GM21576 (cell line): ENCODE data around the gene XKR7.

Experiments
- ATAC-seq: cut with Tn5 transposase; IDR thresholded peaks from one replicate; pipeline ENCODE4 v1.9.1; 2021; ENCODE audit warnings: mild to moderate bottlenecking, moderate library complexity; ENCODE audit not compliant: unreplicated experiment

The XKR7 gene

GRCh38 chr20:31975874-31976273, 7.9 kb downstream of the XKR7 start:
- ATAC-seq = no peak

GRCh38 chr20:31977080-31977479, 9.1 kb downstream of the XKR7 start:
- ATAC-seq = no peak

- ATAC-seq = no peak
These were observed 11.9 kb downstream of the XKR7 start for GRCh38 chr20:31979713-31980426.

- ATAC-seq = no peak
These were observed 13.8 kb downstream of the XKR7 start for GRCh38 chr20:31981784-31982183.

GRCh38 chr20:31984981-31985471, 17.1 kb downstream of the XKR7 start:
- no peak for ATAC-seq

GRCh38 chr20:31987744-31988143, 19.8 kb downstream of the XKR7 start:
- ATAC-seq = no peak

GRCh38 chr20:31988430-31989015, 20.6 kb downstream of the XKR7 start:
- ATAC-seq = no peak

GRCh38 chr20:31989030-31989645, 21.2 kb downstream of the XKR7 start:
- no peak for ATAC-seq

- no peak for ATAC-seq
These were observed 22.8 kb downstream of the XKR7 start for GRCh38 chr20:31990641-31991338.

GRCh38 chr20:31991339-31991705, 23.4 kb downstream of the XKR7 start:
- ATAC-seq = no peak

GRCh38 chr20:31992086-31992485, 24.1 kb downstream of the XKR7 start:
- no peak for ATAC-seq

- no peak for ATAC-seq
These were observed 29.0 kb downstream of the XKR7 start for GRCh38 chr20:31996996-31997395.

- no peak for ATAC-seq
These were observed 30.3 kb downstream of the XKR7 start for GRCh38 chr20:31998246-31998645.

GRCh38 chr20:32003325-32003724, 35.4 kb downstream of the XKR7 start:
- ATAC-seq = no peak

- ATAC-seq = no peak
These were observed 37.0 kb downstream of the XKR7 start for GRCh38 chr20:32004963-32005362.

- ATAC-seq = no peak
These were observed 38.1 kb downstream of the XKR7 start for GRCh38 chr20:32006053-32006452.

- ATAC-seq = no peak
These were observed 39.2 kb downstream of the XKR7 start for GRCh38 chr20:32006841-32007786.

GRCh38 chr20:32007787-32008616, 40.1 kb downstream of the XKR7 start:
- ATAC-seq = no peak

- ATAC-seq = no peak
These were observed 41.6 kb downstream of the XKR7 start for GRCh38 chr20:32009564-32009963.

GRCh38 chr20:32010101-32010500, 42.1 kb downstream of the XKR7 start, which contains the start of gene CCM2L:
TSS of gene CCM2L (plus strand) at chr20:32010438. CDS start at chr20:32010455, 17 bp downstream.
- no peak for ATAC-seq
